K562 (cell line): ENCODE results near the gene NYAP1. TPM values are rescaled to one million over a fixed set of nuclear protein-coding genes. Genes with fewer than 3 reads are reported as not detected.

Source experiments
- BHLHE40 ChIP-seq: IDR thresholded peaks from 2 replicates; pipeline ENCODE4 v1.6.1; 2011; ENCODE audit warnings: low read length, improper control_type of control experiment
- BRD9 ChIP-seq: fragments of 450-650 bp; IDR thresholded peaks from 2 replicates; pipeline ENCODE4 v1.6.1; 2018; ENCODE audit warnings: low read depth; ENCODE audit not compliant: partially characterized antibody
- CBX3 ChIP-seq, 2 experiments: IDR thresholded peaks; 1 replicate in 1 of 2; 2 replicates in 1 of 2; pipeline ENCODE4 v1.6.1; 2012; ENCODE audit warnings: inconsistent platforms in 2 of 2, low read length in 2 of 2, borderline replicate concordance in 1 of 2, control low read depth in 1 of 2
- CHD4 ChIP-seq: fragments of 200-600 bp; sonication (generic); IDR thresholded peaks from 3 replicates; pipeline ENCODE4 v1.6.1; 2012; ENCODE audit warnings: low read depth, mild to moderate bottlenecking, mixed read lengths, low read length, inconsistent platforms; ENCODE audit not compliant: insufficient read depth, insufficient replicate concordance, poor library complexity, severe bottlenecking
- ERF ChIP-seq: fragments of 450-650 bp; formaldehyde crosslinking; IDR thresholded peaks from 2 replicates; pipeline ENCODE4 v1.4.0; 2020; ENCODE audit warnings: mild to moderate bottlenecking, mixed read lengths
- FOXM1 ChIP-seq, 2 experiments: fragments of 450-650 bp in 1 of 2; sonication (generic) in 1 of 2; formaldehyde crosslinking in 1 of 2; IDR thresholded peaks; 2 replicates each; pipeline versions ENCODE4 v1.6.1 to v1.9.0; 2017 to 2022; ENCODE audit warnings: low read depth in 2 of 2, mild to moderate bottlenecking in 2 of 2, missing genetic modification reagents in 1 of 2, moderate library complexity in 1 of 2
- HDAC1 ChIP-seq, 2 experiments: fragments of 450-650 bp; IDR thresholded peaks; 2 replicates each; pipeline ENCODE4 v1.6.1; 2016 to 2017; ENCODE audit warnings: inconsistent platforms in 1 of 2, mild to moderate bottlenecking in 1 of 2, moderate library complexity in 1 of 2
- HDAC3 ChIP-seq: fragments of 450-650 bp; IDR thresholded peaks from 2 replicates; pipeline ENCODE4 v1.6.1; 2018; ENCODE audit warnings: borderline replicate concordance, mild to moderate bottlenecking, moderate library complexity; ENCODE audit not compliant: partially characterized antibody
- HMGN3 ChIP-seq: IDR thresholded peaks from 2 replicates; pipeline ENCODE4 v1.6.1; 2011; ENCODE audit warnings: borderline replicate concordance, low read depth, mild to moderate bottlenecking, mixed read lengths, low read length; ENCODE audit not compliant: insufficient read length; ENCODE audit errors: extremely low read depth
- KAT2B ChIP-seq: IDR thresholded peaks from one replicate; pipeline ENCODE4 v1.6.1; 2012; ENCODE audit warnings: low read depth, mild to moderate bottlenecking, control low read depth, inconsistent platforms, low read length, moderate library complexity
- MAFK ChIP-seq: IDR thresholded peaks from 2 replicates; pipeline ENCODE4 v1.6.1; 2011; ENCODE audit warnings: low read length, improper control_type of control experiment
- NR2C1 ChIP-seq, 2 experiments: fragments of 450-650 bp; IDR thresholded peaks; 2 replicates each; pipeline ENCODE4 v1.6.1; 2017; ENCODE audit warnings: mild to moderate bottlenecking in 2 of 2, antibody characterized with exemption in 1 of 2, inconsistent platforms in 1 of 2, missing compliant biosample characterization in 1 of 2, missing genetic modification characterization in 1 of 2
- POLR2H ChIP-seq: IDR thresholded peaks from 2 replicates; pipeline ENCODE4 v1.6.1; 2016; ENCODE audit warnings: missing genetic modification characterization, low read depth, mild to moderate bottlenecking, control low read depth, missing compliant biosample characterization, moderate library complexity
- RAD21 ChIP-seq, 2 experiments: fragments of 250-450 bp in 1 of 2; fragments of 450-650 bp in 1 of 2; sonication (Bioruptor Pico) in 1 of 2; formaldehyde crosslinking in 1 of 2; IDR thresholded peaks in 1 of 2; conservative IDR thresholded peaks in 1 of 2; 2 replicates each; pipeline versions ENCODE4 v1.4.0 to v1.8.0; 2020 to 2022; ENCODE audit warnings: mild to moderate bottlenecking in 2 of 2, moderate library complexity in 1 of 2
- SMARCB1 ChIP-seq: IDR thresholded peaks from 2 replicates; pipeline ENCODE4 v1.6.1; 2011; ENCODE audit warnings: improper control_type of control experiment, low read depth; ENCODE audit not compliant: insufficient read length
- XRCC3 ChIP-seq: fragments of 450-650 bp; IDR thresholded peaks from 2 replicates; pipeline ENCODE4 v1.6.1; 2017; ENCODE audit warnings: mild to moderate bottlenecking, moderate library complexity
- ZFX ChIP-seq: sonication (generic); formaldehyde crosslinking; IDR thresholded peaks from 2 replicates; pipeline ENCODE4 v1.8.0; 2022; ENCODE audit warnings: mild to moderate bottlenecking, missing genetic modification reagents, moderate library complexity
- ZNF124 ChIP-seq: sonication (generic); formaldehyde crosslinking; IDR thresholded peaks from 2 replicates; pipeline ENCODE4 v1.8.1; 2022; ENCODE audit warnings: missing genetic modification reagents
- ZNF143 ChIP-seq: sonication (generic); formaldehyde crosslinking; IDR thresholded peaks from 2 replicates; pipeline ENCODE4 v1.9.0; 2022; ENCODE audit warnings: mild to moderate bottlenecking, missing genetic modification reagents
- ZNF165 ChIP-seq: fragments of 250-450 bp; sonication (Bioruptor Pico); IDR thresholded peaks from 2 replicates; pipeline ENCODE4 v1.4.0; 2020; ENCODE audit warnings: borderline replicate concordance
- ZNF212 ChIP-seq: fragments of 450-650 bp; formaldehyde crosslinking; IDR thresholded peaks from 2 replicates; pipeline ENCODE4 v1.4.0; 2020; ENCODE audit warnings: mild to moderate bottlenecking
- ZNF583 ChIP-seq: fragments of 250-450 bp; sonication (Bioruptor Pico); IDR thresholded peaks from 2 replicates; pipeline ENCODE4 v1.4.0; 2020
- ZNF764 ChIP-seq: fragments of 250-450 bp; sonication (Bioruptor Pico); IDR thresholded peaks from 2 replicates; pipeline ENCODE4 v1.4.0; 2020; ENCODE audit warnings: low read depth, mild to moderate bottlenecking, moderate library complexity
- polyA plus RNA-seq, 8 experiments: library from polyadenylated mRNA; depleted of rRNA in 4 of 8; stranded (reverse) in 5 of 8; unstranded in 3 of 8; fragments of >200 nt; fragmentation: Nextera tagmentation in 2 of 8; fragmentation: Illumina TruSeq in 1 of 8; extraction: Ambion mirVana in 2 of 8; extraction: Trizol in 1 of 8; gene quantifications; 2 replicates each; pipeline versions ENCODE4 v1.2.1 to v1.2.3, GENCODE V29; 2011 to 2014; ENCODE audit warnings: inconsistent platforms in 1 of 8, missing spikeins in 1 of 8
- total RNA-seq, 7 experiments: library from RNA; depleted of rRNA in 6 of 7; stranded (reverse); fragments of >200 nt in 6 of 7; fragmentation: Illumina TruSeq in 2 of 7; extraction: Trizol in 2 of 7; gene quantifications; 2 replicates each; pipeline versions ENCODE4 v1.2.1 to v1.2.3, GENCODE V29; 2011 to 2021; ENCODE audit warnings: low replicate concordance in 1 of 7
- TF ChIP-seq, protein P1 (sequence below): sonication (generic); formaldehyde crosslinking; IDR thresholded peaks from 2 replicates; pipeline ENCODE4 v1.8.0; 2023; ENCODE audit warnings: mild to moderate bottlenecking, missing genetic modification reagents
- TF ChIP-seq, protein P2 (sequence below): sonication (generic); formaldehyde crosslinking; IDR thresholded peaks from 2 replicates; pipeline ENCODE4 v1.9.0; 2022; ENCODE audit warnings: mild to moderate bottlenecking, missing genetic modification reagents

The NYAP1 gene
- total and polyA plus RNA-seq, 9 of the 15 experiments (the other 6 are each of a cell fraction or from before 2014, with no cell fraction given): 0.11 to 0.88 (median 0.22) TPM; not detected in 2

DNA sequence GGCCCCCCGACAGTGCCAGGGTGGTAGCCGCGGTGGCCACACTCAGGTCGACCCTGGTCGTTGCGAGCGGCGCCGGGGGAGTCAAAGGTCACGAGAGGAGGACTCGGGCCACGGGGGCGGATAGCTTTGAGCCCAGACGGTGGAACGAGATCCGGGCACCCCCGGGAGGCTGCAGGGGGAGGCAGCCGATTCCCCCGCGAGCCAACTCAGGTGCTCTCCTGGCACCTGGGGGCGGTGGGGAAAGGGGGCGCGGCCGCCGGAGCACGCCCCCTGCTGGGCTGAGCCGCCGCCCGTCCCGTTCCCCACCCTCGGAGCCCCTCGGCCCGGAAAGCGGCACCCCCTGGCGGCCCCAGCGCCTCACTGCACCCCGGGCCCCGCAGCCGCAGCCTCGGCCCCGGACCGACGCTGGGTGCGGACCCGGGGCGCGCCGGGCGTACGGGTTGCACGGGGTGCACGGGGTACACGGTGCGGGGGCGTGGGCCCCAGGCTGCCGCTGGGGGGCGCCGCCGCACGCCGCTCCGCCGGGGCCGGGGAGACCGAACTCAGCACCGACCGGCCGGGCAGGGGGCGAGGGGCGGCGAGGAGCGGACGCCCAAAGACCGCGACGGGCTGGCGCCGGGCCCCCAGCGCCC is 521 bp upstream of the NYAP1 start (continued):
- TF ChIP-seq POLR2H (tag): no peak
- TF ChIP-seq ZNF764 (CRISPR knock-in tag): no peak
- no peak for TF ChIP-seq ZFX (CRISPR knock-in tag)
- peak; percentile 40 for TF ChIP-seq SMARCB1
- TF ChIP-seq HDAC3: no peak
- TF ChIP-seq KAT2B: peak; percentile 59
- TF ChIP-seq BRD9: no peak
- no peak for TF ChIP-seq ZNF124 (CRISPR knock-in tag)
- TF ChIP-seq HMGN3: no peak
- peak; percentile 7; the same call in 1 of the 2 replicates for TF ChIP-seq ERF (CRISPR knock-in tag)
- TF ChIP-seq BHLHE40: no peak; the same call in 1 of the 2 replicates
- no peak for TF ChIP-seq ZNF212 (CRISPR knock-in tag)
- TF ChIP-seq ZNF165 (CRISPR knock-in tag): no peak
- no peak for TF ChIP-seq XRCC3
- TF ChIP-seq, protein P1, sequence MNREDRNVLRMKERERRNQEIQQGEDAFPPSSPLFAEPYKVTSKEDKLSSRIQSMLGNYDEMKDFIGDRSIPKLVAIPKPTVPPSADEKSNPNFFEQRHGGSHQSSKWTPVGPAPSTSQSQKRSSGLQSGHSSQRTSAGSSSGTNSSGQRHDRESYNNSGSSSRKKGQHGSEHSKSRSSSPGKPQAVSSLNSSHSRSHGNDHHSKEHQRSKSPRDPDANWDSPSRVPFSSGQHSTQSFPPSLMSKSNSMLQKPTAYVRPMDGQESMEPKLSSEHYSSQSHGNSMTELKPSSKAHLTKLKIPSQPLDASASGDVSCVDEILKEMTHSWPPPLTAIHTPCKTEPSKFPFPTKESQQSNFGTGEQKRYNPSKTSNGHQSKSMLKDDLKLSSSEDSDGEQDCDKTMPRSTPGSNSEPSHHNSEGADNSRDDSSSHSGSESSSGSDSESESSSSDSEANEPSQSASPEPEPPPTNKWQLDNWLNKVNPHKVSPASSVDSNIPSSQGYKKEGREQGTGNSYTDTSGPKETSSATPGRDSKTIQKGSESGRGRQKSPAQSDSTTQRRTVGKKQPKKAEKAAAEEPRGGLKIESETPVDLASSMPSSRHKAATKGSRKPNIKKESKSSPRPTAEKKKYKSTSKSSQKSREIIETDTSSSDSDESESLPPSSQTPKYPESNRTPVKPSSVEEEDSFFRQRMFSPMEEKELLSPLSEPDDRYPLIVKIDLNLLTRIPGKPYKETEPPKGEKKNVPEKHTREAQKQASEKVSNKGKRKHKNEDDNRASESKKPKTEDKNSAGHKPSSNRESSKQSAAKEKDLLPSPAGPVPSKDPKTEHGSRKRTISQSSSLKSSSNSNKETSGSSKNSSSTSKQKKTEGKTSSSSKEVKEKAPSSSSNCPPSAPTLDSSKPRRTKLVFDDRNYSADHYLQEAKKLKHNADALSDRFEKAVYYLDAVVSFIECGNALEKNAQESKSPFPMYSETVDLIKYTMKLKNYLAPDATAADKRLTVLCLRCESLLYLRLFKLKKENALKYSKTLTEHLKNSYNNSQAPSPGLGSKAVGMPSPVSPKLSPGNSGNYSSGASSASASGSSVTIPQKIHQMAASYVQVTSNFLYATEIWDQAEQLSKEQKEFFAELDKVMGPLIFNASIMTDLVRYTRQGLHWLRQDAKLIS: no peak
- peak in 1 of 2 experiments; percentile 32; a peak in 1 of 3 replicates for TF ChIP-seq CBX3 (IDR thresholded peaks at IDR 0.05; ENCODE audit: borderline replicate concordance in 1 of 2, low read length in 2 of 2)
- TF ChIP-seq CHD4: peak; percentile 88
- peak; percentile 8; the same call in 1 of the 2 replicates for TF ChIP-seq ZNF583 (CRISPR knock-in tag)
- peak; percentile 93 to 94 for TF ChIP-seq RAD21 (CRISPR knock-in tag; conservative IDR thresholded peaks at IDR 0.05 in 1 of 2, IDR thresholded peaks at IDR 0.05 in 1 of 2)
- peak; percentile 94 for TF ChIP-seq NR2C1 (IDR thresholded peaks at IDR 0.05)
- peak; percentile 94 for TF ChIP-seq NR2C1 (tag; IDR thresholded peaks at IDR 0.05)
- no peak for TF ChIP-seq ZNF143
- no peak for TF ChIP-seq MAFK
- TF ChIP-seq HDAC1 (IDR thresholded peaks at IDR 0.05): peak in 1 of 2 experiments; percentile 78; a peak in 2 of 4 replicates
- TF ChIP-seq FOXM1 (IDR thresholded peaks at IDR 0.05; ENCODE audit: low read depth): no peak
- 0 out of 2 replicates have a peak, but pooled peaks have one; percentile 63 for TF ChIP-seq FOXM1 (CRISPR knock-in tag; IDR thresholded peaks at IDR 0.05; ENCODE audit: low read depth)
- TF ChIP-seq, protein P2, sequence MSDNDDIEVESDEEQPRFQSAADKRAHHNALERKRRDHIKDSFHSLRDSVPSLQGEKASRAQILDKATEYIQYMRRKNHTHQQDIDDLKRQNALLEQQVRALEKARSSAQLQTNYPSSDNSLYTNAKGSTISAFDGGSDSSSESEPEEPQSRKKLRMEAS: no peak
